HEK293 (cell line): ENCODE data around the gene ZNF652.

Experiments used
- CTCF ChIA-PET: fragments of 350-600 bp; formaldehyde crosslinking; extraction: SDS; loops from one replicate; lab custom pipeline; 2021; ENCODE audit warnings: antibody characterized with exemption; lab: Yijun Ruan, JAX
- POLR2A ChIA-PET: fragments of 300-600 bp; formaldehyde crosslinking; extraction: SDS; loops from one replicate; lab custom pipeline; 2020; ENCODE audit warnings: antibody characterized with exemption, inconsistent platforms; lab: Yijun Ruan, JAX
- H3K27ac ChIP-seq: fragments of 200-500 bp; sonication (Bioruptor generic); 2 replicates; pipeline ENCODE4 v1.5.1; 2014; ENCODE audit warnings: low read depth, low read length, control low read depth, inconsistent platforms; ENCODE audit errors: extremely low read depth
- H3K36me3 ChIP-seq, 2 experiments: fragments of 200-500 bp in 1 of 2; sonication (Bioruptor generic) in 1 of 2; 1 replicate in 1 of 2; 2 replicates in 1 of 2; pipeline ENCODE4 v1.5.1; 2014 to 2017; ENCODE audit warnings: inconsistent platforms in 2 of 2, low read length in 2 of 2; ENCODE audit not compliant: control insufficient read depth in 2 of 2, insufficient read depth in 1 of 2
- H3K4me1 ChIP-seq: fragments of 200-500 bp; sonication (Bioruptor generic); 2 replicates; pipeline ENCODE4 v1.5.1; 2014; ENCODE audit warnings: mild to moderate bottlenecking, low read length, inconsistent platforms; ENCODE audit not compliant: control insufficient read depth, insufficient read depth
- H3K4me3 ChIP-seq: 2 replicates; pipeline ENCODE4 v1.5.1; 2011; ENCODE audit warnings: low read depth, mild to moderate bottlenecking, control low read depth, low read length, moderate library complexity
- H3K9me3 ChIP-seq: fragments of 200-500 bp; sonication (Bioruptor generic); 2 replicates; pipeline ENCODE4 v1.5.1; 2014; ENCODE audit warnings: low read depth, low read length, inconsistent platforms; ENCODE audit not compliant: control insufficient read depth, insufficient read depth
- GLI4 ChIP-seq: fragments of 450-650 bp; formaldehyde crosslinking; IDR thresholded peaks from 2 replicates; pipeline ENCODE4 v1.5.1; 2016; ENCODE audit warnings: missing biosample characterization, missing genetic modification characterization
- YY1 ChIP-seq: fragments of 450-650 bp; formaldehyde crosslinking; IDR thresholded peaks from 2 replicates; pipeline ENCODE4 v1.5.1; 2018; ENCODE audit warnings: missing biosample characterization, missing genetic modification characterization
- ZBTB26 ChIP-seq: fragments of 450-650 bp; formaldehyde crosslinking; optimal IDR thresholded peaks from 2 replicates; pipeline ENCODE3; 2016; ENCODE audit warnings: missing biosample characterization, mild to moderate bottlenecking, missing genetic modification characterization
- ZBTB6 ChIP-seq: fragments of 450-650 bp; formaldehyde crosslinking; IDR thresholded peaks from 2 replicates; pipeline ENCODE4 v1.5.1; 2017; ENCODE audit warnings: missing biosample characterization, missing genetic modification characterization
- ZBTB7A ChIP-seq: fragments of 450-650 bp; formaldehyde crosslinking; IDR thresholded peaks from 2 replicates; pipeline ENCODE4 v1.5.1; 2016; ENCODE audit warnings: low read depth, missing biosample characterization, missing genetic modification characterization
- ZNF114 ChIP-seq: fragments of 450-650 bp; formaldehyde crosslinking; IDR thresholded peaks from 2 replicates; pipeline ENCODE4 v1.5.0; 2017; ENCODE audit warnings: missing biosample characterization, missing genetic modification characterization
- ZNF214 ChIP-seq: fragments of 450-650 bp; formaldehyde crosslinking; IDR thresholded peaks from 2 replicates; pipeline ENCODE4 v1.5.1; 2017; ENCODE audit warnings: missing biosample characterization, mild to moderate bottlenecking, missing genetic modification characterization, borderline replicate concordance
- ZNF266 ChIP-seq: fragments of 450-650 bp; formaldehyde crosslinking; IDR thresholded peaks from 2 replicates; pipeline ENCODE4 v1.5.1; 2016; ENCODE audit warnings: missing biosample characterization, missing genetic modification characterization, low read depth
- ZNF280D ChIP-seq: fragments of 450-650 bp; formaldehyde crosslinking; IDR thresholded peaks from 2 replicates; pipeline ENCODE4 v1.5.1; 2016; ENCODE audit warnings: missing biosample characterization, missing genetic modification characterization
- ZNF558 ChIP-seq: fragments of 450-650 bp; formaldehyde crosslinking; IDR thresholded peaks from 2 replicates; pipeline ENCODE4 v1.5.1; 2016; ENCODE audit warnings: missing biosample characterization, missing genetic modification characterization
- ZNF561 ChIP-seq: fragments of 450-650 bp; IDR thresholded peaks from 2 replicates; pipeline ENCODE4 v1.5.1; 2018; ENCODE audit warnings: missing biosample characterization, missing genetic modification characterization, borderline replicate concordance
- ZNF645 ChIP-seq: fragments of 450-650 bp; formaldehyde crosslinking; IDR thresholded peaks from 2 replicates; pipeline ENCODE4; 2016; ENCODE audit warnings: missing biosample characterization, missing genetic modification characterization
- ZNF664 ChIP-seq: fragments of 450-650 bp; formaldehyde crosslinking; IDR thresholded peaks from 2 replicates; pipeline ENCODE4 v1.5.1; 2016; ENCODE audit warnings: missing biosample characterization, missing genetic modification characterization
- ZNF76 ChIP-seq: fragments of 450-650 bp; formaldehyde crosslinking; IDR thresholded peaks from 2 replicates; pipeline ENCODE4; 2016; ENCODE audit warnings: low read depth, missing biosample characterization, missing genetic modification characterization, borderline replicate concordance
- ZNF843 ChIP-seq: fragments of 450-650 bp; formaldehyde crosslinking; IDR thresholded peaks from 2 replicates; pipeline ENCODE4 v1.5.1; 2016; ENCODE audit warnings: missing biosample characterization, missing genetic modification characterization
- ZSCAN5A ChIP-seq: fragments of 450-650 bp; formaldehyde crosslinking; IDR thresholded peaks from 2 replicates; pipeline ENCODE4 v1.5.1; 2016; ENCODE audit warnings: missing biosample characterization, missing genetic modification characterization
- TF ChIP-seq, protein P1 (sequence below): fragments of 450-650 bp; IDR thresholded peaks from 2 replicates; pipeline ENCODE4 v1.5.1; 2018; ENCODE audit warnings: missing biosample characterization, missing genetic modification characterization

ZNF652 gene

DNA sequence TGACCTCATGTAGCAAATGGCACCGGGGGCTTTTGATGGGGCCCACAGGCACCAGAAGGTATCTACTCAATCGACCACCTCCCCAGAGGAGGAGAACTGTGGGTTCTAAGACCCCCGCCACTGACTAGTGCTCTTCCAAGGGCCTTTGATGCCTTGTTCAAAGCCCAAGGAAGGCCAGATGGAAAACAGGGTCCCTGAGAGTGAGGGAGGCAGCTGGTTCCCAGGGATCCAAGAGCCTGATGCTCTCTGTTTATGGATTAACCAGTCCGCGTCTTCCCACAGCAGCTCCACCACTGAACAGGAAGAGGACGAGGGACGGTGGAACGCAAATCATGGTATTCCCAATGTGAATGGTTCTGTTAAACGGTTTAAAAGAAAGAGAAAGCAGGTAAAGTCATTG lies 45.0 kb upstream of the ZNF652 start (continued):
- no peak for TF ChIP-seq ZNF645

DNA sequence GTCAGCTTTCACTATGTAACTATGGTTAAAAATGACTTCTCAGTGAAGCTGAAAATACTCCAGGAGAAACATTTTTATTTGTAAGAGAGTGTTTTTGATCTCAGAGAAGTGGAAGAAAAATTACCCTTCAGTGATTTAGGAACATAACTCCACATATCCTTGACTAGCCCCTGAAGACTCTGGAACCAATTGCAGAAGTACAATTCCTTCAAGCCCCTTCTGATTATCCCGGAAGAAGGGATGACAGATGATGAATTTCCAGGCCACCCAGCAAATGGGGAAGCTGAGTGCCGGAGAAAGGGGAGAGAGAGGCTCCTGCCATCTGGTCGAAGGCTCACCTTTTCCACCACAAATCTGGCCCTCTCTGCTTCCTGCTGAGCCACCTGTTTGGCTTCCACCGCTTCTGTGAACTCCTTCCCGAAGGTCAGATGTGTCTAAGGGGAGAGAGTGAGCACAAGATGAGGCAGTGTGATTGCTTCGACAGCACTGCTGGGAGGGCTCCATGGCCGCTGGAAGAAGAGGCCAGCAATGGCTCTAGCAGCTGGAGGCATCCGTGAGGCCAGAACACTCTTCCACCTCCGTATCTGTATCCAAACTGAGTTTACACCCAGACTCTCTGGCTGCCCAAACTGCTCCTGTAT lies 44.5 kb upstream of the ZNF652 start:
- POLR2A ChIA-PET = interaction anchor here (0.6 to 2.6 kb wide), 2 partner anchors 8 to 31 kb away, joined by 5 to 9 read pairs; partner anchors contain the start of gene PHB1

GRCh38 chr17:49404906-49405305 lies 42.9 kb upstream of the ZNF652 start:
- POLR2A ChIA-PET = interaction anchor here (2.6 kb wide), 1 partner anchor 9 kb away, joined by 9 read pairs; the partner anchor contains the start of gene PHB1
- CTCF ChIA-PET = interaction anchor here (8.6 kb wide), 1 partner anchor 151 kb away, joined by 174 read pairs; no protein-coding TSS in a partner anchor
- H3K36me3 ChIP-seq = peaks cover 34 to 79% of the 10 kb centered on the region in 2 experiments
- no peaks in the 10 kb centered on the region for H3K9me3 ChIP-seq
- no peak overlapping the region for H3K27ac ChIP-seq
- no peak overlapping the region for H3K4me3 ChIP-seq
- H3K4me1 ChIP-seq = no peaks in the 10 kb centered on the region; the same call in 1 of the 2 replicates
- TF ChIP-seq ZNF843 (no peak), ZBTB26 (tag by site-specific recombination) (no peak), YY1 (tag by site-specific recombination) (no peak), ZBTB7A (tag by site-specific recombination) (no peak), GLI4 (tag by site-specific recombination) (no peak), ZNF664 (tag by site-specific recombination) (no peak), ZNF558 (no peak), ZNF114 (tag by site-specific recombination) (no peak), ZNF214 (no peak), ZBTB6 (tag by site-specific recombination) (no peak)
- TF ChIP-seq, protein P1, sequence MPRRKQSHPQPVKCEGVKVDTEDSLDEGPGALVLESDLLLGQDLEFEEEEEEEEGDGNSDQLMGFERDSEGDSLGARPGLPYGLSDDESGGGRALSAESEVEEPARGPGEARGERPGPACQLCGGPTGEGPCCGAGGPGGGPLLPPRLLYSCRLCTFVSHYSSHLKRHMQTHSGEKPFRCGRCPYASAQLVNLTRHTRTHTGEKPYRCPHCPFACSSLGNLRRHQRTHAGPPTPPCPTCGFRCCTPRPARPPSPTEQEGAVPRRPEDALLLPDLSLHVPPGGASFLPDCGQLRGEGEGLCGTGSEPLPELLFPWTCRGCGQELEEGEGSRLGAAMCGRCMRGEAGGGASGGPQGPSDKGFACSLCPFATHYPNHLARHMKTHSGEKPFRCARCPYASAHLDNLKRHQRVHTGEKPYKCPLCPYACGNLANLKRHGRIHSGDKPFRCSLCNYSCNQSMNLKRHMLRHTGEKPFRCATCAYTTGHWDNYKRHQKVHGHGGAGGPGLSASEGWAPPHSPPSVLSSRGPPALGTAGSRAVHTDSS (tag by site-specific recombination) = no peak

More for the DNA sequence above, 44.5 kb upstream of the ZNF652 start:
- no peak for TF ChIP-seq ZNF266 (tag by site-specific recombination)
- no peak for TF ChIP-seq ZNF76 (tag by site-specific recombination)
- no peak for TF ChIP-seq ZNF561 (tag by site-specific recombination)
- TF ChIP-seq ZNF280D (tag by site-specific recombination) = no peak
- no peak for TF ChIP-seq ZSCAN5A (tag by site-specific recombination)
- TF ChIP-seq, all 188 proteins: peak for 0
- CTCF ChIA-PET = interaction anchor here (0.7 to 8.6 kb wide), 9 partner anchors 8 to 780 kb away, joined by 3 to 174 read pairs (median 6); no protein-coding TSS in a partner anchor
- Histone ChIP-seq H3K4me3 (no peak overlapping the region), H3K9me3 (no peaks in the 10 kb centered on the region), H3K36me3 (peaks cover 44 to 95% of the 10 kb centered on the region in 2 experiments), H3K4me1 (no peaks in the 10 kb centered on the region; the same call in 1 of the 2 replicates), H3K27ac (no peak overlapping the region)
